ENCODE data around the gene KIF26A.

The KIF26A gene

GRCh38 chr14:104138098-104138717 is at the start of gene KIF26A:
Gene KIF26A (plus strand): TSS chr14:104138587. CDS start chr14:104138723, 136 bp downstream.
- no peak for DNase-seq (ENCODE audit: low read depth in 3 of 3, low spot score in 1 of 3)

- DNase-seq (ENCODE audit: low read depth in 3 of 3, low spot score in 1 of 3): no peak
Observed at GRCh38 chr14:104090071-104090748, 48.2 kb upstream of the KIF26A start.

GRCh38 chr14:104091061-104091926 is 47.1 kb upstream of the KIF26A start:
- no peak for DNase-seq (ENCODE audit: low read depth in 3 of 3, low spot score in 1 of 3)

GRCh38 chr14:104091927-104092771 is 46.2 kb upstream of the KIF26A start:
- no peak for DNase-seq (ENCODE audit: low read depth in 3 of 3, low spot score in 1 of 3)

- DNase-seq (ENCODE audit: low read depth in 3 of 3, low spot score in 1 of 3): no peak
Observed at GRCh38 chr14:104092931-104093365, 45.4 kb upstream of the KIF26A start.

- DNase-seq (ENCODE audit: low read depth in 3 of 3, low spot score in 1 of 3): no peak
Observed at GRCh38 chr14:104093366-104094055, 44.9 kb upstream of the KIF26A start.

- no peak for DNase-seq (ENCODE audit: low read depth in 3 of 3, low spot score in 1 of 3)
Observed at GRCh38 chr14:104094056-104094708, 44.2 kb upstream of the KIF26A start.

GRCh38 chr14:104094709-104095425 is 43.5 kb upstream of the KIF26A start:
- DNase-seq (ENCODE audit: low read depth in 3 of 3, low spot score in 1 of 3): peak; percentile 27 to 75 (median 49)

- DNase-seq (ENCODE audit: low read depth in 3 of 3, low spot score in 1 of 3): no peak
Observed at GRCh38 chr14:104095426-104096310, 42.7 kb upstream of the KIF26A start.

GRCh38 chr14:104096318-104096717 is 42.1 kb upstream of the KIF26A start:
- DNase-seq (ENCODE audit: low read depth in 3 of 3, low spot score in 1 of 3): no peak

- no peak for DNase-seq (ENCODE audit: low read depth in 3 of 3, low spot score in 1 of 3)
Observed at GRCh38 chr14:104096751-104097700, 41.4 kb upstream of the KIF26A start.

- DNase-seq (ENCODE audit: low read depth in 3 of 3, low spot score in 1 of 3): no peak
Observed at GRCh38 chr14:104098272-104099095, 39.9 kb upstream of the KIF26A start.

- DNase-seq (ENCODE audit: low read depth in 3 of 3, low spot score in 1 of 3): no peak
Observed at GRCh38 chr14:104099096-104100041, 39.0 kb upstream of the KIF26A start.

GRCh38 chr14:104100171-104101085 is 38.0 kb upstream of the KIF26A start:
- DNase-seq (ENCODE audit: low read depth in 3 of 3, low spot score in 1 of 3): no peak
